ENCODE data around the gene ATP1B1. TPM values are rescaled to one million over a fixed set of nuclear protein-coding genes. Genes with fewer than 3 reads are reported as not detected.

Gene ATP1B1
- total RNA-seq, 1 experiment from 2014 or later: 40.7 TPM

DNA sequence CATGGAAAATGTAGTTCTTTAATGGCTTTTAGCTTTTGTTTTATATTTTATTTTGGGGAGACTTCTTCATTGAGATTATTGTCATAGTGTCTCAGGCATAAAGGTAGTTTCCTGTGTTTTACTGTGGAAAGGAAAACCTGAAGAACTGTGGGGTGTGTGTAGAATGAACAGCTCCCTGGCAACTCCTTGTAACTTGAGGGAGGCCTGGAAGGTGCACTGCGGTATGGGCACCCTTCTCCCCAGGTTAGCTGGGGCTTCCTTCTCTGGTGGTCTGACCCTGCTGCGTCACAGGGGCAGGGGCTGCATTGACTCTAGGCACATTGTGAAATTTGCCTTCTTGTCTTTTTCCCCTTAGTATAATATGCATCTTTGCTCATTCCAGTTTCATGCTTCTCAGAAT, 1.7 kb downstream of the ATP1B1 start:
- Mint-ChIP-seq H3K36me3 (peaks cover 15% of the 10 kb centered on the region), H3K27me3 (ENCODE audit: low read depth) (no peaks in the 10 kb centered on the region; the same call in none of the 2 replicates), H3K4me1 (peaks cover 55% of the 10 kb centered on the region), H3K4me3 (peak overlapping the region; percentile 89), H3K27ac (no peak overlapping the region), H3K9me3 (no peaks in the 10 kb centered on the region)
- TF ChIP-seq, protein P1, sequence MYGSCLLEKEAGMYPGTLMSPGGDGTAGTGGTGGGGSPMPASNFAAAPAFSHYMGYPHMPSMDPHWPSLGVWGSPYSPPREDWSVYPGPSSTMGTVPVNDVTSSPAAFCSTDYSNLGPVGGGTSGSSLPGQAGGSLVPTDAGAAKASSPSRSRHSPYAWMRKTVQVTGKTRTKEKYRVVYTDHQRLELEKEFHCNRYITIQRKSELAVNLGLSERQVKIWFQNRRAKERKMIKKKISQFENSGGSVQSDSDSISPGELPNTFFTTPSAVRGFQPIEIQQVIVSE (CRISPR knock-in tag; IDR thresholded peaks at IDR 0.05; ENCODE audit: borderline replicate concordance): no peak
- TF ChIP-seq, protein P2, sequence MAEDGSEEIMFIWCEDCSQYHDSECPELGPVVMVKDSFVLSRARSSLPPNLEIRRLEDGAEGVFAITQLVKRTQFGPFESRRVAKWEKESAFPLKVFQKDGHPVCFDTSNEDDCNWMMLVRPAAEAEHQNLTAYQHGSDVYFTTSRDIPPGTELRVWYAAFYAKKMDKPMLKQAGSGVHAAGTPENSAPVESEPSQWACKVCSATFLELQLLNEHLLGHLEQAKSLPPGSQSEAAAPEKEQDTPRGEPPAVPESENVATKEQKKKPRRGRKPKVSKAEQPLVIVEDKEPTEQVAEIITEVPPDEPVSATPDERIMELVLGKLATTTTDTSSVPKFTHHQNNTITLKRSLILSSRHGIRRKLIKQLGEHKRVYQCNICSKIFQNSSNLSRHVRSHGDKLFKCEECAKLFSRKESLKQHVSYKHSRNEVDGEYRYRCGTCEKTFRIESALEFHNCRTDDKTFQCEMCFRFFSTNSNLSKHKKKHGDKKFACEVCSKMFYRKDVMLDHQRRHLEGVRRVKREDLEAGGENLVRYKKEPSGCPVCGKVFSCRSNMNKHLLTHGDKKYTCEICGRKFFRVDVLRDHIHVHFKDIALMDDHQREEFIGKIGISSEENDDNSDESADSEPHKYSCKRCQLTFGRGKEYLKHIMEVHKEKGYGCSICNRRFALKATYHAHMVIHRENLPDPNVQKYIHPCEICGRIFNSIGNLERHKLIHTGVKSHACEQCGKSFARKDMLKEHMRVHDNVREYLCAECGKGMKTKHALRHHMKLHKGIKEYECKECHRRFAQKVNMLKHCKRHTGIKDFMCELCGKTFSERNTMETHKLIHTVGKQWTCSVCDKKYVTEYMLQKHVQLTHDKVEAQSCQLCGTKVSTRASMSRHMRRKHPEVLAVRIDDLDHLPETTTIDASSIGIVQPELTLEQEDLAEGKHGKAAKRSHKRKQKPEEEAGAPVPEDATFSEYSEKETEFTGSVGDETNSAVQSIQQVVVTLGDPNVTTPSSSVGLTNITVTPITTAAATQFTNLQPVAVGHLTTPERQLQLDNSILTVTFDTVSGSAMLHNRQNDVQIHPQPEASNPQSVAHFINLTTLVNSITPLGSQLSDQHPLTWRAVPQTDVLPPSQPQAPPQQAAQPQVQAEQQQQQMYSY (CRISPR knock-in tag; IDR thresholded peaks at IDR 0.05): no peak
- TF ChIP-seq MYBL2 (CRISPR knock-in tag; IDR thresholded peaks at IDR 0.05): no peak
- TF ChIP-seq ZNF396 (CRISPR knock-in tag; IDR thresholded peaks at IDR 0.05; ENCODE audit: borderline replicate concordance): no peak
- no peak for TF ChIP-seq ZNF423 (CRISPR knock-in tag; IDR thresholded peaks at IDR 0.05)
- no peak for TF ChIP-seq EMX1 (CRISPR knock-in tag; IDR thresholded peaks at IDR 0.05)
- TF ChIP-seq HMGA2 (CRISPR knock-in tag; IDR thresholded peaks at IDR 0.05): no peak
- no peak for TF ChIP-seq ATF1 (CRISPR knock-in tag; IDR thresholded peaks at IDR 0.05)
- no peak for TF ChIP-seq IRF2 (CRISPR knock-in tag; IDR thresholded peaks at IDR 0.05; ENCODE audit: borderline replicate concordance, low read depth)
- TF ChIP-seq, protein P3, sequence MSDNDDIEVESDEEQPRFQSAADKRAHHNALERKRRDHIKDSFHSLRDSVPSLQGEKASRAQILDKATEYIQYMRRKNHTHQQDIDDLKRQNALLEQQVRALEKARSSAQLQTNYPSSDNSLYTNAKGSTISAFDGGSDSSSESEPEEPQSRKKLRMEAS (CRISPR knock-in tag; IDR thresholded peaks at IDR 0.05): no peak
- no peak for TF ChIP-seq JAZF1 (CRISPR knock-in tag; IDR thresholded peaks at IDR 0.05)
- no peak for TF ChIP-seq FOXJ3 (CRISPR knock-in tag; IDR thresholded peaks at IDR 0.05; ENCODE audit: borderline replicate concordance)
- no peak for TF ChIP-seq TCF7 (CRISPR knock-in tag; IDR thresholded peaks at IDR 0.05; ENCODE audit: low read depth)
- ATAC-seq (no peak), DNase-seq (ENCODE audit: low spot score) (no peak)
- CTCF ChIA-PET: interaction anchor here (1.0 to 1.5 kb wide), 2 partner anchors 240 to 505 kb away, joined by 3 to 4 read pairs; no protein-coding TSS in a partner anchor
- POLR2A ChIA-PET: interaction anchor here (1.0 kb wide), 1 partner anchor 424 kb away, joined by 3 read pairs; no protein-coding TSS in a partner anchor

DNA sequence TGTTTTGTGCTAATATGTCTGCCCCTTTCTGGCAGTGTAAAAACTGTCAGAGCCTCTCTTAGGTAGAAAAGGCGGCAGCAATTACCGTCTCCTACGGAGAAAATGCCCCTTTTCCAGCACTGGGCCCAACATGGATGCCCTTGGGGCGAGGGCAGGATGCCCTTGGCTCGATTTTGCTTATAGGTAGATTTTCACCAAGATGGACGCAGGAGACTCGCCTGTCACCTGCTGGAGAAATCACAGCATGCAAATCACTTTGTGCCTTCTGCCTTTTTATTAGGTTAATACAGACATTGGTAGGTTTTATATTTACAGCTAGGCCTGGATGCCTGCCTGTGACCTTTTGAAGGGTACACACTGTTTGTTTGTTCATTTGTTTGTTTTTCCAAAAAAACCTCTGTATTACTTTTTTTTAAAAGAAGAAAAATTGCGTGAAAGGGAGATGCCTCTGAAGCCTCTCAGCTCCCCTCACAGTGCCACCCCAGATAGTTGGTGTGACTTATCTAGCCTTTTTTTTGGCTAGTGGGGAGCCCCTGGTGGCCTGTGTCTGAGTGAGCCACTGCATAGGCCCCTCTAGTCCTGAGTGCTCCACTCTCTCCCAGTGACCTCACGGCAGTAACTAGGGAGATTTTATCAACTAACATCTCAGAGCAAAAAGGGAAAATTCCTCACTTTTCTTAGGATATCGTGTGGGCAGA, 2.5 kb downstream of the ATP1B1 start:
- peaks cover 62% of the 10 kb centered on the region for H3K4me1 Mint-ChIP-seq
- CTCF ChIA-PET: interaction anchor here (1.0 kb wide), 1 partner anchor 506 kb away, joined by 3 read pairs; no protein-coding TSS in a partner anchor
- H3K27ac Mint-ChIP-seq: peak overlapping the region; percentile 75
- H3K9me3 Mint-ChIP-seq: no peaks in the 10 kb centered on the region
- no peaks in the 10 kb centered on the region; the same call in none of the 2 replicates for H3K27me3 Mint-ChIP-seq (ENCODE audit: low read depth)
- DNase-seq (ENCODE audit: low spot score): no peak
- POLR2A ChIA-PET: interaction anchor here (0.5 kb wide), 1 partner anchor 215 kb away, joined by 4 read pairs; no protein-coding TSS in a partner anchor
- H3K36me3 Mint-ChIP-seq: peaks cover 21% of the 10 kb centered on the region
- no peak for ATAC-seq
- H3K4me3 Mint-ChIP-seq: peak overlapping the region; percentile 89; the same call in 1 of the 2 replicates
- TF ChIP-seq, protein P4, sequence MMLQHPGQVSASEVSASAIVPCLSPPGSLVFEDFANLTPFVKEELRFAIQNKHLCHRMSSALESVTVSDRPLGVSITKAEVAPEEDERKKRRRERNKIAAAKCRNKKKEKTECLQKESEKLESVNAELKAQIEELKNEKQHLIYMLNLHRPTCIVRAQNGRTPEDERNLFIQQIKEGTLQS (CRISPR knock-in tag; conservative IDR thresholded peaks at IDR 0.05): no peak
- TF ChIP-seq, protein P5, sequence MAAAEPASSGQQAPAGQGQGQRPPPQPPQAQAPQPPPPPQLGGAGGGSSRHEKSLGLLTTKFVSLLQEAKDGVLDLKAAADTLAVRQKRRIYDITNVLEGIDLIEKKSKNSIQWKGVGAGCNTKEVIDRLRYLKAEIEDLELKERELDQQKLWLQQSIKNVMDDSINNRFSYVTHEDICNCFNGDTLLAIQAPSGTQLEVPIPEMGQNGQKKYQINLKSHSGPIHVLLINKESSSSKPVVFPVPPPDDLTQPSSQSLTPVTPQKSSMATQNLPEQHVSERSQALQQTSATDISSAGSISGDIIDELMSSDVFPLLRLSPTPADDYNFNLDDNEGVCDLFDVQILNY (CRISPR knock-in tag; IDR thresholded peaks at IDR 0.05): no peak
- TF ChIP-seq PRRX2 (CRISPR knock-in tag; IDR thresholded peaks at IDR 0.05): no peak
- TF ChIP-seq, protein P6, sequence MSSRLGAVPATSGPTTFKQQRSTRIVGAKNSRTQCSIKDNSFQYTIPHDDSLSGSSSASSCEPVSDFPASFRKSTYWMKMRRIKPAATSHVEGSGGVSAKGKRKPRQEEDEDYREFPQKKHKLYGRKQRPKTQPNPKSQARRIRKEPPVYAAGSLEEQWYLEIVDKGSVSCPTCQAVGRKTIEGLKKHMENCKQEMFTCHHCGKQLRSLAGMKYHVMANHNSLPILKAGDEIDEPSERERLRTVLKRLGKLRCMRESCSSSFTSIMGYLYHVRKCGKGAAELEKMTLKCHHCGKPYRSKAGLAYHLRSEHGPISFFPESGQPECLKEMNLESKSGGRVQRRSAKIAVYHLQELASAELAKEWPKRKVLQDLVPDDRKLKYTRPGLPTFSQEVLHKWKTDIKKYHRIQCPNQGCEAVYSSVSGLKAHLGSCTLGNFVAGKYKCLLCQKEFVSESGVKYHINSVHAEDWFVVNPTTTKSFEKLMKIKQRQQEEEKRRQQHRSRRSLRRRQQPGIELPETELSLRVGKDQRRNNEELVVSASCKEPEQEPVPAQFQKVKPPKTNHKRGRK (CRISPR knock-in tag; IDR thresholded peaks at IDR 0.05; ENCODE audit: borderline replicate concordance): no peak
- no peak for TF ChIP-seq ZBTB21 (CRISPR knock-in tag; IDR thresholded peaks at IDR 0.05; ENCODE audit: borderline replicate concordance)
- TF ChIP-seq TEAD4 (CRISPR knock-in tag; IDR thresholded peaks at IDR 0.05): no peak
- TF ChIP-seq, protein P7, sequence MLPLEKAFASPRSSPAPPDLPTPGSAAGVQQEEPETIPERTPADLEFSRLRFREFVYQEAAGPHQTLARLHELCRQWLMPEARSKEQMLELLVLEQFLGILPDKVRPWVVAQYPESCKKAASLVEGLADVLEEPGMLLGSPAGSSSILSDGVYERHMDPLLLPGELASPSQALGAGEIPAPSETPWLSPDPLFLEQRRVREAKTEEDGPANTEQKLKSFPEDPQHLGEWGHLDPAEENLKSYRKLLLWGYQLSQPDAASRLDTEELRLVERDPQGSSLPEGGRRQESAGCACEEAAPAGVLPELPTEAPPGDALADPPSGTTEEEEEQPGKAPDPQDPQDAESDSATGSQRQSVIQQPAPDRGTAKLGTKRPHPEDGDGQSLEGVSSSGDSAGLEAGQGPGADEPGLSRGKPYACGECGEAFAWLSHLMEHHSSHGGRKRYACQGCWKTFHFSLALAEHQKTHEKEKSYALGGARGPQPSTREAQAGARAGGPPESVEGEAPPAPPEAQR (CRISPR knock-in tag; IDR thresholded peaks at IDR 0.05): no peak
- no peak for TF ChIP-seq MYBL2 (CRISPR knock-in tag; IDR thresholded peaks at IDR 0.05)
- TF ChIP-seq FOXJ3 (CRISPR knock-in tag; IDR thresholded peaks at IDR 0.05; ENCODE audit: borderline replicate concordance): no peak
- no peak for TF ChIP-seq NFE2L1 (CRISPR knock-in tag; IDR thresholded peaks at IDR 0.05)
- TF ChIP-seq, protein P8, sequence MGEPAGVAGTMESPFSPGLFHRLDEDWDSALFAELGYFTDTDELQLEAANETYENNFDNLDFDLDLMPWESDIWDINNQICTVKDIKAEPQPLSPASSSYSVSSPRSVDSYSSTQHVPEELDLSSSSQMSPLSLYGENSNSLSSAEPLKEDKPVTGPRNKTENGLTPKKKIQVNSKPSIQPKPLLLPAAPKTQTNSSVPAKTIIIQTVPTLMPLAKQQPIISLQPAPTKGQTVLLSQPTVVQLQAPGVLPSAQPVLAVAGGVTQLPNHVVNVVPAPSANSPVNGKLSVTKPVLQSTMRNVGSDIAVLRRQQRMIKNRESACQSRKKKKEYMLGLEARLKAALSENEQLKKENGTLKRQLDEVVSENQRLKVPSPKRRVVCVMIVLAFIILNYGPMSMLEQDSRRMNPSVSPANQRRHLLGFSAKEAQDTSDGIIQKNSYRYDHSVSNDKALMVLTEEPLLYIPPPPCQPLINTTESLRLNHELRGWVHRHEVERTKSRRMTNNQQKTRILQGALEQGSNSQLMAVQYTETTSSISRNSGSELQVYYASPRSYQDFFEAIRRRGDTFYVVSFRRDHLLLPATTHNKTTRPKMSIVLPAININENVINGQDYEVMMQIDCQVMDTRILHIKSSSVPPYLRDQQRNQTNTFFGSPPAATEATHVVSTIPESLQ (CRISPR knock-in tag; IDR thresholded peaks at IDR 0.05): no peak
- no peak for TF ChIP-seq RELA (CRISPR knock-in tag; IDR thresholded peaks at IDR 0.05; ENCODE audit: borderline replicate concordance)
- TF ChIP-seq NR1H2 (CRISPR knock-in tag; IDR thresholded peaks at IDR 0.05): no peak

Data from WTC11 (cell line).